Pancreas (tissue), 10 donors: ENCODE measurements around the gene KDM4D. TPM values are rescaled to one million over a fixed set of nuclear protein-coding genes. Genes with fewer than 3 reads are reported as not detected.

ENCODE experiments used
- ATAC-seq, 4 donors: fragments of 200-7000 bp; cut with Tn5 transposase; one replicate each; pipeline versions ENCODE4 v1.8.0 to v1.9.1; 2020; ENCODE audit warnings: mild to moderate bottlenecking in 4 of 4, moderate library complexity in 4 of 4
- DNase-seq, 6 donors: peaks; one replicate each; pipeline ENCODE4 v3.0.0-alpha.2; 2020
- FAIRE-seq: peaks from 2 replicates; lab custom pipeline; 2012; peaks lifted over from hg19 to GRCh38; lab: Jason Lieb, UNC
- H3K27ac ChIP-seq, 4 donors: fragments of 200-600 bp; sonication (generic); 1 replicate in 3 of 4; 2 replicates in 1 of 4; pipeline versions ENCODE4 v1.5.0 to v1.8.0; 2020
- H3K27me3 ChIP-seq, 4 donors: fragments of 200-600 bp; one replicate each; pipeline ENCODE4 v1.8.0; 2021
- H3K36me3 ChIP-seq, 3 donors: fragments of 200-600 bp; sonication (generic) in 1 of 3; one replicate each; pipeline versions ENCODE4 v1.5.0 to v1.8.0; 2020 to 2021
- H3K4me1 ChIP-seq, 3 donors: fragments of 200-600 bp; one replicate each; pipeline ENCODE4 v1.8.0; 2021
- H3K4me3 ChIP-seq, 4 donors: fragments of 200-600 bp; sonication (generic) in 2 of 4; one replicate each; pipeline versions ENCODE4 v1.5.0 to v1.8.0; 2020 to 2021
- H3K9me3 ChIP-seq, 4 donors: fragments of 200-600 bp; one replicate each; pipeline ENCODE4 v1.8.0; 2021
- WGBS, 2 donors: extraction: QIAGEN DNeasy Blood & Tissue Kit; methylation state at CpG; one replicate each; pipeline ENCODE4 v1.1.7; 2013; 5-methylcytosine and 5-hydroxymethylcytosine counted together
- intact Hi-C, 3 donors: fragments of 100-400 bp; cut with DNase I; formaldehyde crosslinking; loops; one replicate each; pipeline versions ENCODE4 v1.11.1 to v1.14.2; 2022
- polyA plus RNA-seq, 2 donors: library from polyadenylated mRNA; stranded (reverse); fragments of 200-250 nt; gene quantifications; one replicate each; pipeline ENCODE4 v1.2.3, GENCODE V29; 2013
- total RNA-seq, 6 donors: library from RNA; stranded (reverse); fragmentation: NEBNext Ultra II Directional in 4 of 6; extraction: Animal tissue kit (Norgen Biotek cat#: 25700) in 4 of 6; gene quantifications; one replicate each; pipeline versions ENCODE4 v1.2.1 to v1.2.4, GENCODE V29; 2021 to 2023
- TF ChIP-seq, protein P1 (sequence below), 4 donors: fragments of 200-600 bp; sonication (generic) in 3 of 4; IDR thresholded peaks; one replicate each; pipeline versions ENCODE4 v1.5.0 to v1.8.0; 2021; ENCODE audit warnings: antibody characterized with exemption in 4 of 4
- donor health status: healthy with polysubstance abuse.
- donor health status: DM: no; HTN: no; CAD: no; lungs with moderate emphysema.
- donor health status: DM: no; HTN: no; CAD: no.
- donor health status: control.
- donor health status: control.
- donor health status: Bipolar disorder and iron deficiency.
- donor health status: DM: yes; HTN: yes; CAD: no.
- donor health status: DM: no; HTN: no; CAD: no.
- donor health status: DM: no; HTN: no; CAD: no.
- donor health status: DM: yes; HTN: yes; CAD: no.

The KDM4D gene
- total and polyA plus RNA-seq, 8 donors: 0.14 to 0.49 (median 0.28) TPM

- TF ChIP-seq, protein P1, sequence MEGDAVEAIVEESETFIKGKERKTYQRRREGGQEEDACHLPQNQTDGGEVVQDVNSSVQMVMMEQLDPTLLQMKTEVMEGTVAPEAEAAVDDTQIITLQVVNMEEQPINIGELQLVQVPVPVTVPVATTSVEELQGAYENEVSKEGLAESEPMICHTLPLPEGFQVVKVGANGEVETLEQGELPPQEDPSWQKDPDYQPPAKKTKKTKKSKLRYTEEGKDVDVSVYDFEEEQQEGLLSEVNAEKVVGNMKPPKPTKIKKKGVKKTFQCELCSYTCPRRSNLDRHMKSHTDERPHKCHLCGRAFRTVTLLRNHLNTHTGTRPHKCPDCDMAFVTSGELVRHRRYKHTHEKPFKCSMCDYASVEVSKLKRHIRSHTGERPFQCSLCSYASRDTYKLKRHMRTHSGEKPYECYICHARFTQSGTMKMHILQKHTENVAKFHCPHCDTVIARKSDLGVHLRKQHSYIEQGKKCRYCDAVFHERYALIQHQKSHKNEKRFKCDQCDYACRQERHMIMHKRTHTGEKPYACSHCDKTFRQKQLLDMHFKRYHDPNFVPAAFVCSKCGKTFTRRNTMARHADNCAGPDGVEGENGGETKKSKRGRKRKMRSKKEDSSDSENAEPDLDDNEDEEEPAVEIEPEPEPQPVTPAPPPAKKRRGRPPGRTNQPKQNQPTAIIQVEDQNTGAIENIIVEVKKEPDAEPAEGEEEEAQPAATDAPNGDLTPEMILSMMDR (IDR thresholded peaks at IDR 0.05): no peak
- intact Hi-C loops: no loop called here
- no peaks in the 10 kb centered on the region for H3K9me3 ChIP-seq
- H3K4me3 ChIP-seq: no peak overlapping the region
- 97% methylated on average over 1 of the region's 1 CpG for WGBS, 2 donors
- no peaks in the 10 kb centered on the region for H3K27me3 ChIP-seq
- no peak for DNase-seq
- H3K36me3 ChIP-seq: no peaks in the 10 kb centered on the region
- H3K27ac ChIP-seq: no peak overlapping the region
- no peaks in the 10 kb centered on the region for H3K4me1 ChIP-seq
- no peak for ATAC-seq
- FAIRE-seq: no peak
Observed at GRCh38 chr11:95042239-95042638, 68.7 kb downstream of the KDM4D start.

DNA sequence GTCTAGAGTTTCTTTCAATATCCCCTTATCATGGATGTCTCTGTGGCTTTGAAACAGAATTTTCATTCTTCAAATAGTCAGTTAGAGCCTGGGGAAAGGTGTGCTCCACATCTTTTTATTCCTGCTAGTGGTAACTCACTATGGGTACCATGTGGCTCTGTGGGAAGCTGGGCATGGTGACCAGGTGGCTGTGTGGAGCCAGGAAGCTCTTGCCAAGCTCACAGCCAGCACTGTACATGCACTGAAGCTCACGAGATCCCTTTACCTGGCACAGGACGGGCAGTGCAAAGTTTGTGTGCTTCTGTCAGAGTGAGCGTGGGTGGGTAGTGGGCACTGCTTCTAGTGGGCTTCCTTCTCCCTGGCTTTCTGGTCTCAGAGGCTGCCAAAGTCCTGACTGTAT lies 69.4 kb downstream of the KDM4D start:
- FAIRE-seq (no peak), DNase-seq (peak in 3 of 6 donors; percentile 26 to 35 (median 34)), ATAC-seq (peak in 2 of 4 donors; percentile 69 to 83)
- TF ChIP-seq, protein P1 (IDR thresholded peaks at IDR 0.05): no peak
- WGBS, 2 donors: 46 to 53% methylated on average over 3 of the region's 3 CpGs
- H3K27me3 ChIP-seq: no peaks in the 10 kb centered on the region
- intact Hi-C loops: no loop called here
- H3K4me1 ChIP-seq: no peaks in the 10 kb centered on the region
- no peaks in the 10 kb centered on the region for H3K9me3 ChIP-seq
- H3K4me3 ChIP-seq: no peak overlapping the region
- H3K27ac ChIP-seq: no peak overlapping the region
- H3K36me3 ChIP-seq: no peaks in the 10 kb centered on the region

- H3K27me3 ChIP-seq: no peaks in the 10 kb centered on the region
- WGBS, 2 donors: 53 to 57% methylated on average over 4 of the region's 4 CpGs
- intact Hi-C loops: no loop called here
- FAIRE-seq: no peak
- TF ChIP-seq, protein P1 (IDR thresholded peaks at IDR 0.05): no peak
- H3K4me3 ChIP-seq: no peak overlapping the region
- no peaks in the 10 kb centered on the region for H3K9me3 ChIP-seq
- H3K27ac ChIP-seq: no peak overlapping the region
- no peaks in the 10 kb centered on the region for H3K36me3 ChIP-seq
- no peak for ATAC-seq
- no peak for DNase-seq
- no peaks in the 10 kb centered on the region for H3K4me1 ChIP-seq
Observed at GRCh38 chr11:95044010-95044409, 70.5 kb downstream of the KDM4D start.

DNA sequence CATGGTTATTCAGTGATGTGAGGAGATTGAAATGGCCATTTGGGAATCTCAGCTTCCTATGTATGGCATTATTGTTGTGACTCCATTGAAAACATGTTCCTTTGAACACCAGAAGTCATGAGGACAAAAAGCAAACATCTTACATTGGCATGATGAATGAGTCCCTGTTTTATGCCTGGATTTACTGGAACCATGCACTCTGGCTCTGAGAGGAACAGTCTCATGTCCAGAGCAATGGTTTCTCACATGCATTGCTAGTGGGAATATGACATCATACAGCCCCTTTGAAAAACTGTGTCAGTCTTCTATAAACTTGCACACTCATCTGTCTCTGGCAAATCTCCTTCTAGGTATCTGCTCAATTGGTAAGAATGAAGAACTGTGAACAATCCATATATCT lies 72.3 kb downstream of the KDM4D start:
- intact Hi-C loops: no loop called here
- Histone ChIP-seq H3K4me3 (no peak overlapping the region), H3K27me3 (no peaks in the 10 kb centered on the region), H3K9me3 (no peaks in the 10 kb centered on the region), H3K27ac (no peak overlapping the region), H3K4me1 (no peaks in the 10 kb centered on the region), H3K36me3 (no peaks in the 10 kb centered on the region)
- TF ChIP-seq, protein P1 (IDR thresholded peaks at IDR 0.05): no peak
- ATAC-seq (no peak), FAIRE-seq (no peak), DNase-seq (no peak)

Other genes with a start within 250 kb of the KDM4D start
- 10 to 100 TPM; 17.0 to 30.2 (median 19.6) TPM for gene AMOTL1, start 205.4 kb upstream of the KDM4D start, total RNA-seq
- 1 to 10 TPM; 3.5 to 5.5 TPM for gene AMOTL1, start 205.4 kb upstream of the KDM4D start, polyA plus RNA-seq
- gene CWC15, start 153 bp upstream of the KDM4D start, total RNA-seq: 10 to 100 TPM; 21.2 to 34.1 (median 27.3) TPM
- gene CWC15, start 153 bp upstream of the KDM4D start, polyA plus RNA-seq: 10 to 100 TPM; 52.5 to 53.5 TPM
- not detected for gene KDM4E, start 51.5 kb downstream of the KDM4D start, total RNA-seq
- gene KDM4E, start 51.5 kb downstream of the KDM4D start, polyA plus RNA-seq: not detected
- gene KDM4F, start 75.7 kb downstream of the KDM4D start, total RNA-seq: not detected
- not detected for gene KDM4F, start 75.7 kb downstream of the KDM4D start, polyA plus RNA-seq
- 10 to 100 TPM; 17.3 to 30.3 (median 25.0) TPM for gene SRSF8, start 93.2 kb downstream of the KDM4D start, total RNA-seq
- 10 to 100 TPM; 28.5 to 35.9 TPM for gene SRSF8, start 93.2 kb downstream of the KDM4D start, polyA plus RNA-seq
- 1 to 10 TPM; 3.3 to 8.9 (median 5.1) TPM for gene ENDOD1, start 116.1 kb downstream of the KDM4D start, total RNA-seq
- 1 to 10 TPM; 2.0 to 5.8 TPM for gene ENDOD1, start 116.1 kb downstream of the KDM4D start, polyA plus RNA-seq